ENCODE measurements around the gene LDLRAD4.

The LDLRAD4 gene

GRCh38 chr18:13568443-13569392 lies 350.2 kb downstream of the LDLRAD4 start:
- DNase-seq: no peak

GRCh38 chr18:13570216-13570615 lies 351.7 kb downstream of the LDLRAD4 start:
- DNase-seq: no peak

- no peak for DNase-seq
Observed at GRCh38 chr18:13570856-13571495, 352.4 kb downstream of the LDLRAD4 start.

GRCh38 chr18:13572148-13572547 lies 353.6 kb downstream of the LDLRAD4 start:
- DNase-seq: no peak

- no peak for DNase-seq
Observed at GRCh38 chr18:13572721-13573120, 354.2 kb downstream of the LDLRAD4 start.

- no peak for DNase-seq
Observed at GRCh38 chr18:13573750-13574149, 355.2 kb downstream of the LDLRAD4 start.

- no peak for DNase-seq
Observed at GRCh38 chr18:13574355-13574754, 355.8 kb downstream of the LDLRAD4 start.

- no peak for DNase-seq
Observed at GRCh38 chr18:13574761-13575160, 356.2 kb downstream of the LDLRAD4 start.

GRCh38 chr18:13576598-13576997 lies 358.0 kb downstream of the LDLRAD4 start:
- no peak for DNase-seq

GRCh38 chr18:13577091-13577697 lies 358.6 kb downstream of the LDLRAD4 start:
- DNase-seq: no peak

- DNase-seq: no peak
Observed at GRCh38 chr18:13577781-13578180, 359.2 kb downstream of the LDLRAD4 start.

GRCh38 chr18:13578400-13578799 lies 359.8 kb downstream of the LDLRAD4 start:
- no peak for DNase-seq

- no peak for DNase-seq
Observed at GRCh38 chr18:13579874-13580273, 361.3 kb downstream of the LDLRAD4 start.

GRCh38 chr18:13580351-13580750 lies 361.8 kb downstream of the LDLRAD4 start:
- no peak for DNase-seq

- no peak for DNase-seq
Observed at GRCh38 chr18:13580991-13581390, 362.4 kb downstream of the LDLRAD4 start.

- DNase-seq: no peak
Observed at GRCh38 chr18:13581496-13582177, 363.1 kb downstream of the LDLRAD4 start.

- DNase-seq: no peak
Observed at GRCh38 chr18:13582178-13582670, 363.7 kb downstream of the LDLRAD4 start.

GRCh38 chr18:13583576-13584550 lies 365.3 kb downstream of the LDLRAD4 start:
- DNase-seq: no peak

- no peak for DNase-seq
Observed at GRCh38 chr18:13584825-13585224, 366.3 kb downstream of the LDLRAD4 start.

- no peak for DNase-seq
Observed at GRCh38 chr18:13585379-13586153, 367.0 kb downstream of the LDLRAD4 start.

- DNase-seq: no peak
Observed at GRCh38 chr18:13587001-13587400, 368.4 kb downstream of the LDLRAD4 start.
